ENCODE results near the gene CCDC141.

GRCh38 chr2:178836807-178837206, 213.1 kb downstream of the CCDC141 start:
- TF ChIP-seq CTCF (IDR thresholded peaks at IDR 0.05; ENCODE audit: insufficient read depth, low read length) (no peak), SPI1 (IDR thresholded peaks at IDR 0.05; ENCODE audit: borderline replicate concordance, low read depth) (no peak)
